ENCODE data around the gene TET3. TPM values are rescaled to one million over a fixed set of nuclear protein-coding genes. Genes with fewer than 3 reads are reported as not detected.
A peak's percentile ranks its signal among the peaks of the same experiment; 100 is the strongest.

The TET3 gene
- total RNA-seq, 1 donor from 2014 or later, result 12.3 TPM

- Histone ChIP-seq H3K27ac (peak overlapping the region; percentile 83), H3K4me1 (peaks cover 73% of the 10 kb centered on the region), H3K9me3 (no peaks in the 10 kb centered on the region), H3K4me3 (peak overlapping the region; percentile 62 to 76), H3K36me3 (no peaks in the 10 kb centered on the region), H3K27me3 (no peaks in the 10 kb centered on the region)
- intact Hi-C loops (cut with DNase I), result no loop called here
- DNase-seq (ENCODE audit: extremely low spot score in 2 of 2), result no peak
- TF ChIP-seq POLR2AphosphoS5 (IDR thresholded peaks at IDR 0.05; ENCODE audit: insufficient read depth in 1 of 2, low read depth in 1 of 2), result peak; percentile 70 to 74
- TF ChIP-seq, protein P1, sequence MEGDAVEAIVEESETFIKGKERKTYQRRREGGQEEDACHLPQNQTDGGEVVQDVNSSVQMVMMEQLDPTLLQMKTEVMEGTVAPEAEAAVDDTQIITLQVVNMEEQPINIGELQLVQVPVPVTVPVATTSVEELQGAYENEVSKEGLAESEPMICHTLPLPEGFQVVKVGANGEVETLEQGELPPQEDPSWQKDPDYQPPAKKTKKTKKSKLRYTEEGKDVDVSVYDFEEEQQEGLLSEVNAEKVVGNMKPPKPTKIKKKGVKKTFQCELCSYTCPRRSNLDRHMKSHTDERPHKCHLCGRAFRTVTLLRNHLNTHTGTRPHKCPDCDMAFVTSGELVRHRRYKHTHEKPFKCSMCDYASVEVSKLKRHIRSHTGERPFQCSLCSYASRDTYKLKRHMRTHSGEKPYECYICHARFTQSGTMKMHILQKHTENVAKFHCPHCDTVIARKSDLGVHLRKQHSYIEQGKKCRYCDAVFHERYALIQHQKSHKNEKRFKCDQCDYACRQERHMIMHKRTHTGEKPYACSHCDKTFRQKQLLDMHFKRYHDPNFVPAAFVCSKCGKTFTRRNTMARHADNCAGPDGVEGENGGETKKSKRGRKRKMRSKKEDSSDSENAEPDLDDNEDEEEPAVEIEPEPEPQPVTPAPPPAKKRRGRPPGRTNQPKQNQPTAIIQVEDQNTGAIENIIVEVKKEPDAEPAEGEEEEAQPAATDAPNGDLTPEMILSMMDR (IDR thresholded peaks at IDR 0.05), result no peak
Observed at GRCh38 chr2:73983322-73984202, 1.1 kb upstream of the TET3 start.

DNA sequence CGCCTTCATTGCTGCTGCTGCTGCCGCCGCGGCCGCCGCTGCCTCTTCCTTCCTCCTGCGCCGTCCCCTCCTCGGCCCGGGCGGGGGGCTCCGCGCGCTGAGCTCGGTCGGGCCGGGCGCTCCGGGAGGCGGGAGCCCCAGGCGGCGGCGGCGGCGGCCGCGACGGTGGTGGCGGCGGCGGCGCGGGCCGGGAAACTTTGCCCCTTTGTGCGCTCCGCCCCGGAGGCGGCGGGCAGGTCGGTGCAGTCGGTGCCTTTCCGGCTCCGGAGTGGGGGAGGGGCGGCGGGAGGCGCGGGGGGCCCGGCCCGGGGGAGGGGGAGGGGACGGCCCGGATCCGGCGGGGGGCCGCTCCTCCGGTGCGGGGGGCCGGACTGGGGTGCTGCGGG is 205 bp downstream of the TET3 start:
- no peaks in the 10 kb centered on the region for H3K9me3 ChIP-seq
- peaks cover 83% of the 10 kb centered on the region for H3K4me1 ChIP-seq
- peak overlapping the region; percentile 83 for H3K27ac ChIP-seq
- intact Hi-C loops (cut with DNase I), result no loop called here
- DNase-seq (ENCODE audit: extremely low spot score in 2 of 2), result no peak
- no peaks in the 10 kb centered on the region for H3K27me3 ChIP-seq
- peak overlapping the region; percentile 62 to 76 for H3K4me3 ChIP-seq
- TF ChIP-seq POLR2A (IDR thresholded peaks at IDR 0.05) (peak in 1 of 2 donors; percentile 7), POLR2AphosphoS5 (IDR thresholded peaks at IDR 0.05; ENCODE audit: insufficient read depth in 1 of 2, low read depth in 1 of 2) (no peak)
- H3K36me3 ChIP-seq, result no peaks in the 10 kb centered on the region

- no peaks in the 10 kb centered on the region for H3K27me3 ChIP-seq
- DNase-seq (ENCODE audit: extremely low spot score in 2 of 2), result no peak
Observed at GRCh38 chr2:73985308-73986084, 786 bp downstream of the TET3 start.

GRCh38 chr2:73986085-73986681 is 1.5 kb downstream of the TET3 start:
- no peaks in the 10 kb centered on the region for H3K9me3 ChIP-seq
- H3K4me3 ChIP-seq, result peak overlapping the region; percentile 62 to 76
- peaks cover 73% of the 10 kb centered on the region for H3K4me1 ChIP-seq
- no peak for DNase-seq (ENCODE audit: extremely low spot score in 2 of 2)
- TF ChIP-seq POLR2A (IDR thresholded peaks at IDR 0.05) (no peak), POLR2AphosphoS5 (IDR thresholded peaks at IDR 0.05; ENCODE audit: insufficient read depth in 1 of 2, low read depth in 1 of 2) (no peak)
- TF ChIP-seq, protein P1 (IDR thresholded peaks at IDR 0.05), result no peak
- intact Hi-C loops (cut with DNase I), result no loop called here
- peak overlapping the region; percentile 53 for H3K27ac ChIP-seq
- no peaks in the 10 kb centered on the region for H3K27me3 ChIP-seq
- no peaks in the 10 kb centered on the region for H3K36me3 ChIP-seq

More at GRCh38 chr2:73985308-73986084, 786 bp downstream of the TET3 start:
- Histone ChIP-seq H3K27ac (peak overlapping the region; percentile 53), H3K4me1 (peaks cover 80% of the 10 kb centered on the region), H3K36me3 (no peaks in the 10 kb centered on the region), H3K4me3 (peak overlapping the region; percentile 62 to 76), H3K9me3 (no peaks in the 10 kb centered on the region)
- intact Hi-C loops (cut with DNase I), result no loop called here
- TF ChIP-seq, protein P1 (IDR thresholded peaks at IDR 0.05), result no peak
- TF ChIP-seq POLR2AphosphoS5 (IDR thresholded peaks at IDR 0.05; ENCODE audit: insufficient read depth in 1 of 2, low read depth in 1 of 2), result peak in 1 of 2 donors; percentile 40
- no peak for TF ChIP-seq POLR2A (IDR thresholded peaks at IDR 0.05)

All from vagina (tissue), 2 donors.